Sigmoid colon (tissue), 4 donors: ENCODE data around the gene TNK2.

Experiments
- EP300 ChIP-seq, 4 donors: sonication (generic); formaldehyde crosslinking; IDR thresholded peaks; one replicate each; pipeline ENCODE4 v1.6.1; 2017; ENCODE audit warnings: antibody characterized with exemption in 4 of 4
- POLR2A ChIP-seq, 2 donors: fragments of 450-650 bp; IDR thresholded peaks; one replicate each; pipeline ENCODE4 v1.6.1; 2016; ENCODE audit warnings: antibody characterized with exemption in 2 of 2, mild to moderate bottlenecking in 2 of 2, moderate library complexity in 2 of 2
- POLR2AphosphoS5 ChIP-seq, 4 donors: sonication (generic); formaldehyde crosslinking; IDR thresholded peaks; one replicate each; pipeline ENCODE4 v1.6.1; 2017; ENCODE audit warnings: antibody characterized with exemption in 4 of 4
- TF ChIP-seq, protein P1 (sequence below), 4 experiments: fragments of 450-650 bp in 3 of 4; fragments of 200-600 bp in 1 of 4; IDR thresholded peaks; one replicate each; pipeline ENCODE4 v1.5.1; 2016 to 2019; ENCODE audit warnings: antibody characterized with exemption in 4 of 4, mild to moderate bottlenecking in 3 of 4, moderate library complexity in 2 of 4

DNA sequence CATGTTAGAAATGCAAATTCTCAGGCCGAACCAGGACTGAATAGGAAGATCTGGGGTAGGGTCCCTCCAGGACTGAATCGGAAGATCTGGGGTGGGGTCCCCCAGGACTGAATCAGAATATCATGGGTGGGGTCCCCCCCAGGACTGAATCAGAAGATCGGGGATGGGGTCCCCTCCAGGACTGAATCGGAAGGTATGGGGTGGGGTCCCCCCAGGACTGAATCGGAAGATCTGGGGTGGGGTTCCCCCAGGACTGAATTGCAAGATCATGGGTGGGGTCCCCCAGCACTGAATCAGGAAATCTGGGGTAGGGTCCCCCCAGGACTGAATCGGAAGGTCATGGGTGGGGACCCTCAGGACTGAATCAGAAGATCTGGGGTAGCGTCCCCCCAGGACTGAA is 48.2 kb upstream of the TNK2 start:
- no peak for TF ChIP-seq POLR2AphosphoS5 (IDR thresholded peaks at IDR 0.05)
- TF ChIP-seq, protein P1, sequence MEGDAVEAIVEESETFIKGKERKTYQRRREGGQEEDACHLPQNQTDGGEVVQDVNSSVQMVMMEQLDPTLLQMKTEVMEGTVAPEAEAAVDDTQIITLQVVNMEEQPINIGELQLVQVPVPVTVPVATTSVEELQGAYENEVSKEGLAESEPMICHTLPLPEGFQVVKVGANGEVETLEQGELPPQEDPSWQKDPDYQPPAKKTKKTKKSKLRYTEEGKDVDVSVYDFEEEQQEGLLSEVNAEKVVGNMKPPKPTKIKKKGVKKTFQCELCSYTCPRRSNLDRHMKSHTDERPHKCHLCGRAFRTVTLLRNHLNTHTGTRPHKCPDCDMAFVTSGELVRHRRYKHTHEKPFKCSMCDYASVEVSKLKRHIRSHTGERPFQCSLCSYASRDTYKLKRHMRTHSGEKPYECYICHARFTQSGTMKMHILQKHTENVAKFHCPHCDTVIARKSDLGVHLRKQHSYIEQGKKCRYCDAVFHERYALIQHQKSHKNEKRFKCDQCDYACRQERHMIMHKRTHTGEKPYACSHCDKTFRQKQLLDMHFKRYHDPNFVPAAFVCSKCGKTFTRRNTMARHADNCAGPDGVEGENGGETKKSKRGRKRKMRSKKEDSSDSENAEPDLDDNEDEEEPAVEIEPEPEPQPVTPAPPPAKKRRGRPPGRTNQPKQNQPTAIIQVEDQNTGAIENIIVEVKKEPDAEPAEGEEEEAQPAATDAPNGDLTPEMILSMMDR (IDR thresholded peaks at IDR 0.05), result no peak
- TF ChIP-seq POLR2A (IDR thresholded peaks at IDR 0.05), result no peak
- no peak for TF ChIP-seq EP300 (IDR thresholded peaks at IDR 0.05)
